IMR-90 (cell line): Measurements from ENCODE around the gene CADM2. TPM values are rescaled to one million over a fixed set of nuclear protein-coding genes. Genes with fewer than 3 reads are reported as not detected.

Experiments used
- ATAC-seq: fragments of 200-7000 bp; cut with Tn5 transposase; 2 replicates; pipeline ENCODE4 v1.9.1; 2020; ENCODE audit warnings: low read depth, mild to moderate bottlenecking, moderate library complexity
- BruUV-seq: library from RNA; stranded (reverse); fragments of 400-500 nt; replicated peaks from 2 replicates; lab custom pipeline; 2021; lab: Mats Ljungman, UMichigan
- CTCF ChIA-PET: fragments of 300-600 bp; formaldehyde crosslinking; extraction: SDS; loops from one replicate; lab custom pipeline; 2021; ENCODE audit warnings: antibody characterized with exemption; lab: Yijun Ruan, JAX
- POLR2A ChIA-PET: fragments of 300-600 bp; sonication (Branson Sonifier 250); formaldehyde crosslinking; loops from one replicate; lab custom pipeline; 2022; ENCODE audit warnings: antibody characterized with exemption; ENCODE audit not compliant: unreplicated experiment; lab: Charles Lee
- DNase-seq: peaks from one replicate; pipeline ENCODE4 v3.0.0; 2013
- H2AFZ ChIP-seq: replicated peaks from 2 replicates; pipeline ENCODE3; 2013; ENCODE audit warnings: low read length, mild to moderate bottlenecking; ENCODE audit not compliant: poor library complexity
- H2AK5ac ChIP-seq: 2 replicates; pipeline ENCODE4 v1.6.1; 2013; ENCODE audit warnings: low read depth, low read length, inconsistent platforms
- H2AK9ac ChIP-seq: replicated peaks from 2 replicates; pipeline ENCODE3; 2013; ENCODE audit warnings: mild to moderate bottlenecking, low read depth, low read length, moderate library complexity; ENCODE audit not compliant: poor library complexity
- H2BK120ac ChIP-seq: 2 replicates; pipeline ENCODE4 v1.6.1; 2013; ENCODE audit warnings: low read depth, low read length, inconsistent platforms
- H2BK15ac ChIP-seq: 3 replicates; pipeline ENCODE4 v1.6.1; 2013; ENCODE audit warnings: low read depth, low read length, inconsistent platforms
- H2BK20ac ChIP-seq: 2 replicates; pipeline ENCODE4 v1.6.1; 2013; ENCODE audit warnings: low read depth, mild to moderate bottlenecking, inconsistent platforms, low read length, moderate library complexity
- H2BK5ac ChIP-seq: 2 replicates; pipeline ENCODE4 v1.6.1; 2013; ENCODE audit warnings: mild to moderate bottlenecking, low read depth, low read length, inconsistent platforms; ENCODE audit not compliant: poor library complexity, severe bottlenecking
- H3K14ac ChIP-seq: replicated peaks from 2 replicates; pipeline ENCODE4 v1.6.1; 2013; ENCODE audit warnings: low read depth, low read length, inconsistent platforms
- H3K18ac ChIP-seq: 2 replicates; pipeline ENCODE4 v1.6.1; 2013; ENCODE audit warnings: low read depth, low read length, control low read depth
- H3K23ac ChIP-seq: 2 replicates; pipeline ENCODE4 v1.6.1; 2013; ENCODE audit warnings: low read depth, low read length, inconsistent platforms
- H3K27ac ChIP-seq: 2 replicates; pipeline ENCODE4 v1.5.1; 2013; ENCODE audit warnings: mild to moderate bottlenecking, control low read depth, low read length; ENCODE audit not compliant: insufficient read depth
- H3K27me3 ChIP-seq: 2 replicates; pipeline ENCODE4 v1.6.1; 2013; ENCODE audit warnings: low read length; ENCODE audit not compliant: control insufficient read depth, insufficient read depth
- H3K36me3 ChIP-seq: 2 replicates; pipeline ENCODE4 v1.6.1; 2013; ENCODE audit warnings: low read length, mixed read lengths; ENCODE audit not compliant: control insufficient read depth, insufficient read depth
- H3K4ac ChIP-seq: 2 replicates; pipeline ENCODE4 v1.6.1; 2013; ENCODE audit warnings: low read depth, low read length, inconsistent platforms
- H3K4me1 ChIP-seq: 2 replicates; pipeline ENCODE4 v1.6.1; 2013; ENCODE audit warnings: low read length, mixed read lengths; ENCODE audit not compliant: control insufficient read depth, insufficient read depth
- H3K4me2 ChIP-seq: 2 replicates; pipeline ENCODE4 v1.6.1; 2013; ENCODE audit warnings: low read depth, mild to moderate bottlenecking, control low read depth, low read length, moderate library complexity
- H3K4me3 ChIP-seq: 2 replicates; pipeline ENCODE4 v1.5.1; 2013; ENCODE audit warnings: low read depth, mild to moderate bottlenecking, control low read depth, low read length, moderate library complexity; ENCODE audit not compliant: insufficient read depth
- H3K56ac ChIP-seq: 2 replicates; pipeline ENCODE4 v1.6.1; 2013; ENCODE audit warnings: low read length, inconsistent platforms; ENCODE audit not compliant: insufficient read depth; ENCODE audit errors: extremely low read depth
- H3K79me1 ChIP-seq, 2 experiments: 2 replicates each; pipeline ENCODE4 v1.6.1; 2013; ENCODE audit warnings: low read length in 2 of 2, inconsistent platforms in 1 of 2, low read depth in 1 of 2
- H3K9ac ChIP-seq: 2 replicates; pipeline ENCODE4 v1.6.1; 2013; ENCODE audit warnings: low read depth, low read length, control low read depth
- H3K9me1 ChIP-seq: 2 replicates; pipeline ENCODE4 v1.6.1; 2013; ENCODE audit warnings: low read length, inconsistent platforms; ENCODE audit not compliant: insufficient read depth
- H3K9me3 ChIP-seq: 2 replicates; pipeline ENCODE4 v1.6.1; 2013; ENCODE audit warnings: low read length; ENCODE audit not compliant: control insufficient read depth, insufficient read depth
- H4K20me1 ChIP-seq: 2 replicates; pipeline ENCODE4 v1.6.1; 2013; ENCODE audit warnings: low read length, inconsistent platforms; ENCODE audit not compliant: insufficient read depth
- H4K5ac ChIP-seq: 2 replicates; pipeline ENCODE4 v1.6.1; 2013; ENCODE audit warnings: mild to moderate bottlenecking, low read depth, low read length, control low read depth
- H4K8ac ChIP-seq, 2 experiments: 2 replicates each; pipeline ENCODE4 v1.6.1; 2013; ENCODE audit warnings: low read depth in 2 of 2, low read length in 2 of 2, control low read depth in 1 of 2, inconsistent platforms in 1 of 2
- H4K91ac ChIP-seq: 2 replicates; pipeline ENCODE4 v1.6.1; 2013; ENCODE audit warnings: low read depth, low read length, inconsistent platforms; ENCODE audit not compliant: insufficient read depth
- BHLHE40 ChIP-seq: fragments of 150-350 bp; IDR thresholded peaks from 2 replicates; pipeline ENCODE4 v1.6.1; 2016; ENCODE audit warnings: mild to moderate bottlenecking, low read depth, low read length
- CEBPB ChIP-seq: IDR thresholded peaks from 2 replicates; pipeline ENCODE4 v1.6.1; 2012; ENCODE audit warnings: low read depth, low read length, improper control_type of control experiment
- CHD1 ChIP-seq: IDR thresholded peaks from 2 replicates; pipeline ENCODE4 v1.6.1; 2012; ENCODE audit warnings: low read depth, low read length, improper control_type of control experiment
- FOS ChIP-seq: fragments of 150-350 bp; IDR thresholded peaks from 2 replicates; pipeline ENCODE4 v1.6.1; 2016; ENCODE audit warnings: low read depth, low read length
- MAFK ChIP-seq: IDR thresholded peaks from 2 replicates; pipeline ENCODE4 v1.6.1; 2012; ENCODE audit warnings: low read depth, low read length, improper control_type of control experiment
- MAZ ChIP-seq: IDR thresholded peaks from 2 replicates; pipeline ENCODE4 v1.6.1; 2012; ENCODE audit warnings: low read depth, mild to moderate bottlenecking, low read length, improper control_type of control experiment, moderate library complexity, borderline replicate concordance
- MXI1 ChIP-seq: IDR thresholded peaks from 2 replicates; pipeline ENCODE4 v1.6.1; 2012; ENCODE audit warnings: low read depth, mild to moderate bottlenecking, low read length, moderate library complexity, borderline replicate concordance
- NFE2L2 ChIP-seq: fragments of 150-350 bp; IDR thresholded peaks from 2 replicates; pipeline ENCODE4 v1.6.1; 2016; ENCODE audit warnings: low read depth, mild to moderate bottlenecking, low read length
- POLR2A ChIP-seq: IDR thresholded peaks from 2 replicates; pipeline ENCODE4 v1.6.1; 2012; ENCODE audit warnings: mild to moderate bottlenecking, low read depth, low read length
- RAD21 ChIP-seq: IDR thresholded peaks from 2 replicates; pipeline ENCODE4 v1.6.1; 2012; ENCODE audit warnings: low read length, improper control_type of control experiment
- RCOR1 ChIP-seq: IDR thresholded peaks from 2 replicates; pipeline ENCODE4 v1.6.1; 2012; ENCODE audit warnings: mild to moderate bottlenecking, low read length, improper control_type of control experiment; ENCODE audit not compliant: insufficient replicate concordance
- RFX5 ChIP-seq: IDR thresholded peaks from 2 replicates; pipeline ENCODE4 v1.8.0; 2012; ENCODE audit warnings: low read depth, mild to moderate bottlenecking, low read length, moderate library complexity
- SMC3 ChIP-seq: fragments of 150-350 bp; IDR thresholded peaks from 2 replicates; pipeline ENCODE4 v1.6.1; 2016; ENCODE audit warnings: low read depth, mild to moderate bottlenecking, antibody characterized with exemption, low read length, moderate library complexity
- WGBS, 2 experiments: methylation state at CpG; one replicate each; pipeline versions ENCODE4 v1.1.5 to v1.1.7; 2013; ENCODE audit warnings: missing lambda C conversion rate in 2 of 2; ENCODE audit not compliant: insufficient read length in 1 of 2; ENCODE audit errors: extremely low coverage in 2 of 2; 5-methylcytosine and 5-hydroxymethylcytosine counted together
- dilution Hi-C: fragments of 300-500 bp; cut with HindIII; formaldehyde crosslinking; loops from one replicate; pipeline ENCODE4 v1.14.3; 2018; ENCODE audit warnings: low sequenced_read_pairs; ENCODE audit not compliant: unreplicated experiment
- in situ Hi-C: fragments of 300-500 bp; cut with MboI; formaldehyde crosslinking; loops from 3 replicates; pipeline ENCODE4 v1.14.3; 2019; ENCODE audit warnings: low sequenced_read_pairs, inconsistent platforms, mixed read lengths
- intact Hi-C: fragments of 100-400 bp; cut with micrococcal nuclease; formaldehyde crosslinking; loops from 2 replicates; pipeline ENCODE4 v1.10.0; 2022
- polyA plus RNA-seq, 3 experiments: library from polyadenylated mRNA; depleted of rRNA; stranded (reverse); fragments of >200 nt; gene quantifications; 2 replicates each; pipeline ENCODE4 v1.2.3, GENCODE V29; 2012; ENCODE audit warnings: low replicate concordance in 1 of 3
- total RNA-seq: library from RNA; depleted of rRNA; stranded (reverse); fragments of >200 nt; gene quantifications from 2 replicates; pipeline ENCODE4 v1.2.3, GENCODE V29; 2012
- TF ChIP-seq, protein P1 (sequence below): fragments of 150-350 bp; IDR thresholded peaks from 2 replicates; pipeline ENCODE4 v1.6.1; 2016; ENCODE audit warnings: low read depth, mild to moderate bottlenecking, low read length, moderate library complexity, borderline replicate concordance
- TF ChIP-seq, protein P2 (sequence below): fragments of 150-350 bp; IDR thresholded peaks from 2 replicates; pipeline ENCODE4 v1.6.1; 2017; ENCODE audit warnings: mild to moderate bottlenecking, antibody characterized with exemption, low read length, low read depth
- TF ChIP-seq, protein P3 (sequence below): conservative IDR thresholded peaks from 2 replicates; pipeline ENCODE4 v1.5.1; 2012; ENCODE audit warnings: mild to moderate bottlenecking, low read depth, low read length, improper control_type of control experiment

CADM2 gene
- total and polyA plus RNA-seq, 2 of the 4 experiments (the other 2 are of a cell fraction): not detected

DNA sequence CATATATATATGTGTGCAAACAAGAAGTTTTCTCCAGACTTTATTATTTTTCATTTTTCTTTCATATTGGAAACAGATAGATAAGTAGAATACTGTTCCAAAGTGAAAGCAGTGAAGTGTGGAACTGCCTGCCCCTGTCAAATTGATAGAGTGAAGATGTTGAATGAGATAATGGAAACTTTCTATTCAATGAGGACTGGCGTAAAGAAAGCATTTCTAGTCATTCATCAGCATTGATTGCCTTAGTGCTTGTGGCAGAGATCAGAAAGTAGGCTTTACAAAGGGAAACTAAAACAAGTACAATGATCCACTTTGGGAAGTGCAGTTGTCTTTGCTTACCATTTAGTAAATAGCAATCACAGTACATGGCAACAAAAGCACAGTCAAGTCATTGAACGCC lies 300.0 kb downstream of the CADM2 start:
- H2AFZ ChIP-seq: no peak overlapping the region
- no peaks in the 10 kb centered on the region for H3K79me1 ChIP-seq
- no peak for DNase-seq
- H3K9me3 ChIP-seq: 0 out of 2 replicates have a peak, but pooled peaks cover 2% of the 10 kb centered on the region
- H3K4ac ChIP-seq: no peak overlapping the region
- H3K9ac ChIP-seq: no peak overlapping the region
- no peaks in the 10 kb centered on the region for H3K36me3 ChIP-seq
- H3K4me1 ChIP-seq: no peaks in the 10 kb centered on the region
- H3K4me3 ChIP-seq: no peak overlapping the region
- ATAC-seq: no peak
- H3K27ac ChIP-seq: no peak overlapping the region
- POLR2A ChIA-PET: no interaction called here
- CTCF ChIA-PET: no interaction called here
- no peak overlapping the region for H3K14ac ChIP-seq
- BruUV-seq: no TSS peak
- no peak overlapping the region for H4K91ac ChIP-seq
- dilution Hi-C loops: no loop called here
- H4K8ac ChIP-seq: no peak overlapping the region
- no peak overlapping the region for H3K18ac ChIP-seq
- no peak overlapping the region for H2BK120ac ChIP-seq
- no peak overlapping the region for H3K23ac ChIP-seq
- no peak overlapping the region for H2BK20ac ChIP-seq
- no peaks in the 10 kb centered on the region for H3K27me3 ChIP-seq
- no peak overlapping the region for H4K5ac ChIP-seq
- no peaks in the 10 kb centered on the region for H3K9me1 ChIP-seq
- H3K56ac ChIP-seq: no peak overlapping the region
- in situ Hi-C loops: no loop called here
- no peaks in the 10 kb centered on the region for H4K20me1 ChIP-seq
- no peak overlapping the region for H2BK15ac ChIP-seq
- TF ChIP-seq RFX5 (no peak), CHD1 (no peak), MAZ (no peak), RAD21 (no peak), CEBPB (no peak), BHLHE40 (no peak), MXI1 (no peak), POLR2A (no peak), RCOR1 (no peak), NFE2L2 (no peak), MAFK (no peak), SMC3 (no peak), FOS (no peak)
- TF ChIP-seq, protein P1, sequence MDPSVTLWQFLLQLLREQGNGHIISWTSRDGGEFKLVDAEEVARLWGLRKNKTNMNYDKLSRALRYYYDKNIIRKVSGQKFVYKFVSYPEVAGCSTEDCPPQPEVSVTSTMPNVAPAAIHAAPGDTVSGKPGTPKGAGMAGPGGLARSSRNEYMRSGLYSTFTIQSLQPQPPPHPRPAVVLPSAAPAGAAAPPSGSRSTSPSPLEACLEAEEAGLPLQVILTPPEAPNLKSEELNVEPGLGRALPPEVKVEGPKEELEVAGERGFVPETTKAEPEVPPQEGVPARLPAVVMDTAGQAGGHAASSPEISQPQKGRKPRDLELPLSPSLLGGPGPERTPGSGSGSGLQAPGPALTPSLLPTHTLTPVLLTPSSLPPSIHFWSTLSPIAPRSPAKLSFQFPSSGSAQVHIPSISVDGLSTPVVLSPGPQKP: no peak
- TF ChIP-seq, protein P2, sequence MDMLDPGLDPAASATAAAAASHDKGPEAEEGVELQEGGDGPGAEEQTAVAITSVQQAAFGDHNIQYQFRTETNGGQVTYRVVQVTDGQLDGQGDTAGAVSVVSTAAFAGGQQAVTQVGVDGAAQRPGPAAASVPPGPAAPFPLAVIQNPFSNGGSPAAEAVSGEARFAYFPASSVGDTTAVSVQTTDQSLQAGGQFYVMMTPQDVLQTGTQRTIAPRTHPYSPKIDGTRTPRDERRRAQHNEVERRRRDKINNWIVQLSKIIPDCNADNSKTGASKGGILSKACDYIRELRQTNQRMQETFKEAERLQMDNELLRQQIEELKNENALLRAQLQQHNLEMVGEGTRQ: no peak
- TF ChIP-seq, protein P3, sequence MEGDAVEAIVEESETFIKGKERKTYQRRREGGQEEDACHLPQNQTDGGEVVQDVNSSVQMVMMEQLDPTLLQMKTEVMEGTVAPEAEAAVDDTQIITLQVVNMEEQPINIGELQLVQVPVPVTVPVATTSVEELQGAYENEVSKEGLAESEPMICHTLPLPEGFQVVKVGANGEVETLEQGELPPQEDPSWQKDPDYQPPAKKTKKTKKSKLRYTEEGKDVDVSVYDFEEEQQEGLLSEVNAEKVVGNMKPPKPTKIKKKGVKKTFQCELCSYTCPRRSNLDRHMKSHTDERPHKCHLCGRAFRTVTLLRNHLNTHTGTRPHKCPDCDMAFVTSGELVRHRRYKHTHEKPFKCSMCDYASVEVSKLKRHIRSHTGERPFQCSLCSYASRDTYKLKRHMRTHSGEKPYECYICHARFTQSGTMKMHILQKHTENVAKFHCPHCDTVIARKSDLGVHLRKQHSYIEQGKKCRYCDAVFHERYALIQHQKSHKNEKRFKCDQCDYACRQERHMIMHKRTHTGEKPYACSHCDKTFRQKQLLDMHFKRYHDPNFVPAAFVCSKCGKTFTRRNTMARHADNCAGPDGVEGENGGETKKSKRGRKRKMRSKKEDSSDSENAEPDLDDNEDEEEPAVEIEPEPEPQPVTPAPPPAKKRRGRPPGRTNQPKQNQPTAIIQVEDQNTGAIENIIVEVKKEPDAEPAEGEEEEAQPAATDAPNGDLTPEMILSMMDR: no peak
- no peak overlapping the region for H2AK9ac ChIP-seq
- H2AK5ac ChIP-seq: no peak overlapping the region
- no peak overlapping the region for H3K4me2 ChIP-seq
- WGBS, 2 experiments: no CpG with 5 or more reads among the region's 2 CpGs
- H2BK5ac ChIP-seq: no peak overlapping the region
- intact Hi-C loops: no loop called here
